ENCODE results near the gene CACNG3. TPM values are rescaled to one million over a fixed set of nuclear protein-coding genes. Genes with fewer than 3 reads are reported as not detected.

CACNG3 gene
- total and polyA plus RNA-seq, 2 of the 13 experiments (the other 11 are each of a cell fraction or from before 2014, with no cell fraction given) = not detected

- no peak for TF ChIP-seq ZSCAN31 (CRISPR knock-in tag; IDR thresholded peaks at IDR 0.05; ENCODE audit: low read depth)
- no peak for TF ChIP-seq SCMH1 (CRISPR knock-in tag; IDR thresholded peaks at IDR 0.05; ENCODE audit: borderline replicate concordance)
- TF ChIP-seq ZMYM4 (CRISPR knock-in tag; IDR thresholded peaks at IDR 0.05) = no peak
- TF ChIP-seq TEF (CRISPR knock-in tag; IDR thresholded peaks at IDR 0.05) = no peak
- TF ChIP-seq ZBTB2 (CRISPR knock-in tag; IDR thresholded peaks at IDR 0.05; ENCODE audit: low read depth) = no peak
- peak; percentile 59; the same call in 1 of the 2 replicates for TF ChIP-seq ATF7-NPFF (CRISPR knock-in tag; IDR thresholded peaks at IDR 0.05; ENCODE audit: low read depth)
- TF ChIP-seq ZNF878 (CRISPR knock-in tag; IDR thresholded peaks at IDR 0.05) = no peak
- peak; percentile 56 for TF ChIP-seq ZNF605 (CRISPR knock-in tag; IDR thresholded peaks at IDR 0.05)
- no peak for TF ChIP-seq AGO1 (IDR thresholded peaks at IDR 0.05; ENCODE audit: low read depth, low read length, poor library complexity, severe bottlenecking)
- no peak for TF ChIP-seq PTBP1 (IDR thresholded peaks at IDR 0.05; ENCODE audit: low read depth, low read length, poor library complexity, severe bottlenecking)
- no peak for TF ChIP-seq BRF2 (CRISPR knock-in tag; IDR thresholded peaks at IDR 0.05)
- TF ChIP-seq IRX3 (CRISPR knock-in tag; IDR thresholded peaks at IDR 0.05; ENCODE audit: borderline replicate concordance, low read depth) = peak; percentile 51; the same call in 1 of the 2 replicates
- TF ChIP-seq KMT2A (CRISPR knock-in tag; IDR thresholded peaks at IDR 0.05) = no peak
- TF ChIP-seq HNRNPLL (IDR thresholded peaks at IDR 0.05; ENCODE audit: low read depth, low read length, poor library complexity, severe bottlenecking) = peak; percentile 16
- TF ChIP-seq MEIS2 (CRISPR knock-in tag; IDR thresholded peaks at IDR 0.05) = peak; percentile 62; the same call in 1 of the 2 replicates
- TF ChIP-seq ATF5 (CRISPR knock-in tag; IDR thresholded peaks at IDR 0.05; ENCODE audit: low read depth) = no peak
- no peak for TF ChIP-seq XRCC5 (optimal IDR thresholded peaks at IDR 0.05; ENCODE audit: low read length)
- TF ChIP-seq ZNF12 (CRISPR knock-in tag; IDR thresholded peaks at IDR 0.05) = no peak
- TF ChIP-seq ARHGAP35 (CRISPR knock-in tag; IDR thresholded peaks at IDR 0.05; ENCODE audit: borderline replicate concordance) = no peak
- no peak for TF ChIP-seq ZSCAN21 (CRISPR knock-in tag; IDR thresholded peaks at IDR 0.05; ENCODE audit: borderline replicate concordance)
- peak; percentile 43; the same call in 1 of the 2 replicates for TF ChIP-seq MXD3 (CRISPR knock-in tag; IDR thresholded peaks at IDR 0.05)
- no peak for TF ChIP-seq JUN (CRISPR knock-in tag; IDR thresholded peaks at IDR 0.05)
- TF ChIP-seq RARG (CRISPR knock-in tag; IDR thresholded peaks at IDR 0.05; ENCODE audit: low read depth) = no peak
- no peak for TF ChIP-seq ZNF850 (CRISPR knock-in tag; conservative IDR thresholded peaks at IDR 0.05)
- TF ChIP-seq PRPF4 (IDR thresholded peaks at IDR 0.05; ENCODE audit: low read depth, low read length, poor library complexity, severe bottlenecking) = no peak
Measured at GRCh38 chr16:24255456-24256371, at the start of gene CACNG3 (continued).
